Activated naive CD4-positive, alpha-beta T cell treated with anti-CD3 and anti-CD28 coated beads, Interleukin-2, amount 50 U/mL, for 16 hours (primary cell): Measurements from ENCODE around the gene SKAP1.
"Not testable (repeated sequence)": the region's sequence is repeated elsewhere in the genome, so short reads cannot be mapped to it uniquely, and the experiment has no call there.

Experiments
- DNase-seq: peaks from one replicate; pipeline ENCODE4 v3.0.0-alpha.2; 2020

Gene SKAP1

DNA sequence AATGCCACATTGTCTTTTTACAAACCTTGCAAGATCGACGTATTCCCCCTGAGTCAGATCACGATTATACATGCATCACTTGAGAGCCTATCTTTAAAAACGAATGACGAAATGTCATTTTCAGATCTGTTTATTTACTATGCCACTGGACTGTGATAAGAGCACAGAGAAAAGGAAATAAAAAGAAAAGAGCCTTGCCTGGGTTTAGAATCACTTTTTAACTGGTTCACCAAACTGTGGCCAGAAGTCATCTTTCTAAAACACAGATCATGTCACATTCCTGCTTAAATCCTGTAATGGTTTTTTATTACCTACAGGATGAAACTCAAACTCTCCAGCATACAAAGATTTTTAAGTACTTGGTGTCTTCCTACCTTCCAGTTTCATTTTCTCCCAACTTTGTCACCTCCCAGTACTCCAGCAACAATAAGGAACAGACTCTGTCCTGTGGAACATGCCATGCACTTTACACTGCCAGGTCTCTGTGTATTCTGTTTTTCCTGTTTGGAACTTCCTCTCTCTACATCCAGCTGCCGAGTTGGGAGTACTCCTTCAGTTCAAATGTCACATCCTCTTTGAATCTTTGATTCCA, 231.0 kb downstream of the SKAP1 start:
- no peak for DNase-seq

DNA sequence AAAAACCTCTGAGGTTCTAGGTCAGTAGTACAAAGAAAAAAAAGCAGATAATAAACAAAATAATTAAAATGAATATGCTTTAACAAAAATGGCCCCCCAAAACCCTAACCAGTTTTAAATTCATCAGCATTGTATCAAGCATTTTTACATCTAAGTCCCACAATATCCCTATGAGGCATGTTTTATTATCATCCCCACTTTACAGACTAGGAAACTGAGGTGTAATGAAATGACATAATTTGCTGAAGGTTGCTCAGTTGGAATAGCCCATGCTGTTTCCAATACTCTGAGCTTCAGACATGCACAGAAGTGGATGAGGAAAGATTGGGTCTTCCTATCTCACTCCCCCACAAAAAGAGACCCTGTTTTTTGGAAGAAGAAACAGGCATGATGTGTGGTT, 234.1 kb downstream of the SKAP1 start:
- DNase-seq = no peak

DNA sequence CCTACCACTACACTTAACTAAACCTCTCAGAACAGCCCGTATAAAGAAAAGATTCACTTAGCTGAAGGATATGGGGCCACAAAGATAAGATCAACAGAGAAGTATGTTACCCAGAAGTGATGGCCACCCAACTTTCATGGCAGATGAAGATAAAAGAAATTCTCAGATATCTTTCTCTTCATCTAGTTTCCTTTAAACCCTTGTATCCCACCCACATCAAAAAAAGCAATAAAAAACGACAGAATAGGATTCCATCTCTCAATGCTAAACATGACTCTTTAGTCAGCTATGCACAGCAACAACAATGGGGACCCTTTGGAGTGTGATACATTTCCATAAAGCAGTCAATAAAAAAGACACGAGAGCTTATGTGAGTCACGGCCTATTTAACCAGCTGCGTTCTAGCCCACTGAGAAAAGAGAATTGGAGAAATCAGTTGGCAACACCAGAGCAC, 235.9 kb downstream of the SKAP1 start:
- DNase-seq = no peak

DNA sequence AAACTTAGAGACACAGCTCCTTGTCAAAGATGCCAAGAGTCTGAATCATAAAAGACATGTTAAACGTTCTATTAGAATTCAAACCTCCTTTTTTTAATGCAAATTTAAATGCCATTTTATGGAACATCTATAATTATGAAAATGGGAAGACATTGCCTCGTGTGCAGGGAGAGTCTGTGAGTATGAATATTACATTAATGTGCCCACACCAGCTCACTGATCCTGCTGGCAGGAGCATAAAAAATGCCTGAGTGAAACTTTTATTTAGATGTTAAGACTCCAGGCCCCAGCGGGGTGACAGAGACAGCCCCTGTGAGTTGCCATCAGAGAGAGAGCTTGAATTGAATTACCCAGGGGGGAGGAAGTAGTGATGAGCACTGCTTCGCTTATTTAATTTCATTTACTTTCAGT, 237.7 kb downstream of the SKAP1 start:
- no peak for DNase-seq

DNA sequence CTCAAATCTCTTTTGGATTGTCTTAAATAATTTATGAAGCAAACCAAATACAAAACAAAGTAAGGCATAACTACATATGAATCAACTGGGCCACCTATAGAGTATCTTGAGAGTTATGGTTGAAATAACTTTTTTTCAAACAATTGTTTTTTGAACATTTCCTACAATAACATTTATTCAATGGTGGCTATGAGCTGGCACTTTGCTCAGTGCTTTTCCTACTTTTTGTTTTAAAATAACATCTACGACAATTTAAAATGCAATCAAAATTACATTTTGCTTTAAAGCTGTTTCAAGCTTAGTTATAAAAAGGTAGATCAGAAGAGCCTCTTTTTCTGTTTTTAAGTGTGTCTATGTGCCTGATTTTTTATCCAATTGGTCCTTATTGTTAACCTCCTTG, 238.7 kb downstream of the SKAP1 start:
- DNase-seq = no peak

DNA sequence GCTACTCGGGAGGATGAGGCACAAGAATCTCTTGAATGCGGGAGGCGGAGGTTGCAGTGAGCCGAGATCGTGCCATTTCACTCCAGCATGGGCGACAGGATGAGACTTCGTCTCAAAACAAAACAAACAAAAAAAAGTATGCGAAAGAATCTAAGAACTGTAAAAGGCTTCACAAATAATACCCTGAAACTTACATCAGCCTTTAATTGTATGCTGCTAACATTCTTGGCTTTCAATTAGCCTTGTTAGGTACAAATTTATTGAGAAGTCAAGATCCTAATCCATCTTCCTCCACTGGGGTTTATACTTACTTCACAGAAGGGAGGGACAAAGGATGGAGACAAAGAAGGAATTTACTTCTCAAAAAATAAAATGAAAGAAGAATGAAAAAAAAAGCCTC, 239.1 kb downstream of the SKAP1 start:
- DNase-seq = no peak

DNA sequence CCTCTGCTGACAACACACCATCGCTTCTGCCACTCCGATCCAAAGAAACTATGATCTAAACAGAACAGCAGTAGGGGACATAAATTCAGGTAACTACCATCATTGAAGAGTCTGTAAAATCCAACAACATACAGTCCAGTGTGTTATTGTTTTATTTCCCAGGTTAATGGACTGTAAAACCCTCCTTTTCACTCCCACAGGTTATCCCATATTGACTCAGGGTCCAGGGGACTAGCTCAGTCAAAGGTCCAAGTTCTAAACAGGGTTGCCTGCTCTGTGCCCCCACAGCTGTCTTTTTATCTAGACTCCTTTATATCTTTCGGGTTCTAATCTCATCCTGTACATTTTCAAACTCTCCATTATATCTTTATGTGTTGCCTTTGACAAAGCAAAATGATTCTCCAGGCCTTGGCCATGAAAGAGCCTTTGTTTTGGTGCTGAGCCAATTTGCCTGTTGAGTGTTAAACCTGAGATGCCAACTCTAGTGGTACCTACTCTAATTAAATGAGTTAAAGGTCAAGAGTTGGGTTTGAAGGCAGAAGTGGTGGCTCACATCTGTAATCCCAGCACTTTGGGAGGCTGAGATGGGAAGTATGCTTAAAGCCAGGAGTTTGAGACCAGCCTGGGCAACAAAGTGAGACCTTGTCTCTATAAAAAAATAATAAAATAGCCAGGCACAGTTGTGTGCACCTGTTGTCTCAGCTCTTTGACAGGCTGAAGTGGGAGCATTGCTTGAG, 242.0 kb downstream of the SKAP1 start:
- DNase-seq = no peak

DNA sequence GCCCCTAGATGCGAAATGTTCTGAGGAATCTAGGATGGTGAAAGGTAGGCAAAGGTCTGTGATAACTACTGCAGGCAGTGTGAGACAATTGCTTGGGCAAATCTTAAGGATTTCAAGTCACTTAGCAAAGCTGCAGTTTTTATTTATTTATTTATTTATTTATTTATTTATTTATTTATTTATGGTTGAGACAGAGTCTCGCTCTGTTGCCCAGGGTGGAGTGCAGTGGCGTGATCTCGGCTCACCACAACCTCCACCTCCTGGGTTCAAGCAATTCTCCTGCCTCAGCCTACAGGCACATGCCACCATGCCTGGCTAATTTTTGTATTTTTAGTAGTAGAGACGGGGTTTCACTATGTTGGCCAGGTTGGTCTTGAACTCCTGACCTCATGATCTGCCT, 243.7 kb downstream of the SKAP1 start:
- not testable (repeated sequence) for DNase-seq

DNA sequence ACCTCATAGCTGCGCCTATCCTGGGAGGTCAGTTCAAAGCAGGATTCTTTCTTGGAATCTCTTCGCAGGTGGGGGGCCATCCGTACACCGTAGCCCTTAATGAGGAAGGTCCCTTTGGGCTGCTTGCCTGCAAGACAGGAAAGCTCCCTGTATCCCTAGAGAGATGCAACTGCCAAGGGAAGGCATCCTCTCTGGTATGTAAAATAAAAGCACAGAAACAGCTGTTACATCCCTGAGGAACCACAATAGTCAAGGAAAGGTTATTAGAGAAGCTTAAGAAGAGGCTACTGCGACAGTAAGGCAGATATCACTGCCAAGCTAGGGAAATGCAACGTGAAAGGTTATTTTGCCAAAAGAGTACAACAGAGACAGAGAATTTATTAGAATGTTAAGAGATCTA, 245.3 kb downstream of the SKAP1 start:
- DNase-seq = no peak

DNA sequence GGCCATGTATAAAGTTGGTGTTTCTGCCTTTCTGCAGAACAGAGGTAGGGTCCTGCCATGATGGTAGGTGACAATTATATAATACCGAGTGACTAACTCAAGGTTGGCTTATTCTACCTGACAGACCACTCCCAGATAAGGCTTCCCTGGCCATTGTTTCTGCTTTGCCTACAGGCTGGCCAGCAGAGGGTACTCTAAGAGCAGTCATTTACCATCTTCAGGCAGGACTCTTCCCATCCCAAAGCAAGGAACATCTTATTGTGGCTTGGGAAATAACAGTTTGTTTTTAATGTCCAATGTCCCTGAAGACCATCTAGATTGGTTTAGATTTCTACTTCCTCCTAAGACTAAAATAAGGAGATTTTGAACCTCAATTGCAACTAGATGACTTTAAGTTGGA, 248.4 kb downstream of the SKAP1 start:
- DNase-seq = no peak

DNA sequence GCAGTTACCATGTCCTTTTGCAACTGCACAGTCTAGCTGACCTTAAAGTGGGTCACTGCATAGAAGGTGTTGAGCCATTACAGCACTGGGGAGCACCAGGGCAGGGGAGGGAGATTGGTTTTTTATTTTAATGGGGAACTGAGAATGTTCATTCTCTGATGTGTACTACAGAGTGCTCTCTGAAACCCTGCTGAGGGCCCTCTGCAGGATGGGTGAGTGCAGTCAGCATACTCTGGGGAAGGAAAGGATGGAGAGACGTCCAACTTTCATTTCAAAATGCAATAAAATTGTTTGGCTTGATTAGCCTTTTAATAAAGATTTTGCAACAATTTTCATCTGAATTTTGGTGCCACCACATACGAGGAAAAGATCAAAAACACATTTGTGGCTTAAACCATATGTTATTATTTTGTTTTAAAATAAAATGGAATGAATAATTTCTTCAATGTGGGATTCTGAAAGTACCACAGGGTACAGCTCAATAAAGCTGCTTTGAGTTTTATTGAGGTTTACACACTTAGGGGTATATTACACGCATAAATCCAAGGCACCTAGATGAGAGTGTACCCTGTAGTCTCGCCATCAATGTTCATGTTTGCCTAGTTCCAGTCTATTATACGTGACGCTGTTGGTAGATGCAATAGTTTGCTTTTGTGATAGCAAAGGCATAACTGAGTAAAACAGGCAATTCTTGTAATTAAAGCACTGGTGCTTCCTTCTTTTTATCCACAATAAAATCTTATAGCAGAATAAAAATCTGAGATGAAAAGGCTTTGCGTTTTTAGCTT, 249.0 kb downstream of the SKAP1 start:
- DNase-seq = no peak

DNA sequence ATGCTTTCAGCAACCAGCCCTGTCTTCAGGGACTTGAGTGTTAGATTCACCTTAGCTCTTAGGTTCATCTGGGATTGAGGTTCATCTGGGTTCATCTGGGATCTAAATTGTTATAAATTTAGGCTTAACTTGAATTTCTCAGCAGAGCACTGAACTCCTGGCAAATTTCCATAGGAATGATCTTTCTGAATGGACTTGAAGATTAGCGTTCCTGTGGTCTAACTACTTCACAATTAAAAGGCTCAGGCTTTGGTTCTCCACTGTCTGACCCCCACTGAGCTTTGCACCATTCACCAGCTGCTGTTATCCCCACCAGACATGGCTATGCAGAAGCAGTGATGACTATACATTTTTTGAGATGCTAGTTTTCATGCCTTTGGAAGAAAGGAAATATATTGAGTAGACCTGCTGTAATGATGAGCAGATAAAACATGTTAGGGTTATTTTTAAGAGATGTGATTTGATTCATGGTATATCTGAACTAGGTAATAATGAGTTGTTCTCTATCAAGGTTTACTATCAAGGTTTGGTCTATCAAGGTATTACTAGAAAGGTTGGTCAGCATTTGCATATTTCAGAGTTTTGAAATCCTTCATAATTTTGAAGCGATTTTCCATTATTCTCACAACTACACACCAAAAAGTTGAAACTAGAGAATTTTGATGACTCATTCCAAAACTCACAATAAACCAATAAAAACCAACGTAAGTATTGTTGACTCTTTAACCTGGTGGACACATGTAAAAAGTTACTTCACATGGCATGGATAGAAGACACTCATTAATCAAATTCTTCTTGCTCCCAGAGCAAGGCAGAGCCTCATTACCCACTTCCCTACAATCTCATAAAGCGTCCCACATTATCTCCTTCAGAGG, 250.7 kb downstream of the SKAP1 start:
- no peak for DNase-seq

DNA sequence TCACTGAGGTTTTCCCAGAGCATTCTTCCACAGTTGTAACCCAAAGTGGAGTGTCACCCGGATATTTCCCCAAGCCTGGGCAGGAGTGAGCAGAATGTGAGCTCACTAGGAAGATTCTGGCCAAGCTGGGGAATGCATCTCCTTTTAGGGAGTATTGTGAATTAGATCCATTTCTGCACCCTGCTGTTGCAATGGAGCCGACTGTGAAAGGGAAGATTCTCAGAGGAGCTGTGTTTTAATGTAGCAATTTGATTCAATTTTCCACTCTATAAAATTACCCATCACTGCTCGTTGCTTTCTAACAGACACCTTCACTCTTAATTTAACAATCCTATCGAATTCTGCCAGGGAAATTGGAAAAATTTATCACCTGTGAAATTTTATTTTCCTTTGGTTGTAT, 251.7 kb downstream of the SKAP1 start:
- DNase-seq = no peak

DNA sequence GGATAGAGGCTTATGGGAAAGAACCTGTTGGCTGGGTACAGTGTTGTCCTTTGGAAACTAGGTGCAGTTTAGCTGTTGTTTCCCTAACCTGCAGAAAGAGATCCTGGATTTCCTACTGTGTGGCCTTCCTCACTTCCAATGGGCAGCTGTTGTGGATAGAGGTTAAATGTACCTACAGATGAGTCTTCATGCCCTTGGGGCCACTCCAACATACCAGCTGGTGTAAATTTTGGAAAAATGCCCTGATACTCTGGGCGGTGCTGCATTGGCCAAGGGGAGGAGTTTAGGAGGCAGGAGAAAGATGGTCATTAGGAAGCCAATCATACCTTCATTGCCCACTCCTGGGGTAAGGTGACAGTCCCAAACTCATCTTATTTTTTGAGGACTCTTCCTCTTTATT, 252.2 kb downstream of the SKAP1 start:
- DNase-seq = no peak

DNA sequence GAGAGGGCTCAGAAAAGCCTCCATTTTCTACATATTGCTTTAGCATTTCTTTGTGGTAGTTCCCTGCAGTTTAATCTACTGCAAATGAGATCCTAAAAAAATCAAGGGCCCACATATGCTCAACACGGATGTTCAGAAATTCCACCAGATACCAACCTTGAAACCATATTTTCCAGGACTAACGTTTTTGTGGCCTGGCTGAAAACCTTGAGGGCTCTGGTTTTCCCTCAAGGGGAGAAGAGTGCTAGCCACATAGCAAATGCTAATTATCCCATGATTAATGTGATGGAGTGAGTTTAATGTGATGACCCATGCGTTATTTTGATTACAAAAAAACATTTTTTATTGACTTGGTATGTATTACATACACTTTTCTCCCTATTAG, 253.6 kb downstream of the SKAP1 start:
- DNase-seq = no peak

DNA sequence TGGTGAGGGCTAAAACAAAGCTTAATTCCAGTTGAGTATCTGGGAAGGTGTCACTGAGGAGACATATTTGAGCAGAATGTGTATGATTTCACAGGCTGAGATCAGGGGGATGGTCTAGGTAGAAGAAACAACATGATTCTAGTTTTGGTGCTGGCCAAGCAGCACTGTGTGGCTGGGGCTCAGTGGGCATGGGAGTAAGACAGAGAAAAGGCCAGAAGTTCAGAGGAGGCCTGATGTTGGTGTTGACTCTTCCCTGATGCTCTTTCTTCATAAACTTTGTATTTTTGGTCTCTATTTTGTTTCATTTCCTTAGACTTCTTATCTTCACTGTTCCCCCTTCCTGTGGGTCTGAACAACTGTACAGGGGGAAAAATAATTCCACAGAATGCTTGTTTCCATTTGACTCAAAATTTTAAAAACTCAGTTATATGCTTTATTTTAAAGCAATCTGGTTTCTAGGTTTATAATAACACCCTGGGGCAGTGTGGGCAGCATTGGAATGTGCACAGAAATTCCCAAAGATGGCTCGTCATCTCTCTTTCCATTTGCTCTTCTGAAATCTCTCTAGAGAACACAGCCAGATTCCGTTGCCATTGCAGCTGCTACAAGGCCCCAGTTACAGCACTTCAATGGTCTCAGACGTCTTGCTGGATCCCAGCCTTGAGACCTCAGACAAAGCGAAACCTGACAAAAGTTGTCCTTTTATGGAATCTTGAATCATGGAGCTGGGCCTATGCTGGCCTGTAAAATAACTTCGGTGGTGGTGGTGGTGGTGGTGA, 254.1 kb downstream of the SKAP1 start:
- no peak for DNase-seq

DNA sequence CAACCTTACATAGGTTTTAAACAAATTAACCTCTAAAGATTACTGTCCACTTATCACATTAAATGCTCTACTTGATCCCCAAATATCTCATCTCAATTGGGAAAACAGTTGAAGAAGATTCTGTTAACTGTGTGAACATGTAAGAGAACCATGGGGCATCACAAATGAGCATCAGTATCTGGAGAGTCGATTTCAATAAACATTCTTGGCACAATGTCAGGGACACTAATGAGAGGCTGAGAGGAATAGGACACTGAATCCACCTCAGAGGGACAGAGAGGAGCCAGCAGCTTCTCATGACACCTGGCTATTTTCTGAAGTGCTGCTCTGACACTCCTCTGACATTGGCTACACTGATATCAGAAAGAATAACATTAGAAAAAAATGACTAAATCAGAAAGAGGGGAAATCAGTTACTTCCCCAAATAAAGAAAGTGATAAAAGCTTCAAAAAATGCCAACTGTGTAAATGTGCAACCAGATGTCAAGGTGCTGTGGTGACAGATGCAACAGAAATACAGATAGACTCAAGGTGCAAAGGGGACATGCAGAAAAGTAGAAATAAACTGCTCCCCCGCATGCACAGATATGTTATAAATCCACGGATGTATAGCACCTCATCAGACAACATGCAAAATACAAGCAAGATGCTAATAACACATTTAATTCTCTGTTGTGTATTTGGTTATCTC, 255.0 kb downstream of the SKAP1 start:
- DNase-seq = no peak

DNA sequence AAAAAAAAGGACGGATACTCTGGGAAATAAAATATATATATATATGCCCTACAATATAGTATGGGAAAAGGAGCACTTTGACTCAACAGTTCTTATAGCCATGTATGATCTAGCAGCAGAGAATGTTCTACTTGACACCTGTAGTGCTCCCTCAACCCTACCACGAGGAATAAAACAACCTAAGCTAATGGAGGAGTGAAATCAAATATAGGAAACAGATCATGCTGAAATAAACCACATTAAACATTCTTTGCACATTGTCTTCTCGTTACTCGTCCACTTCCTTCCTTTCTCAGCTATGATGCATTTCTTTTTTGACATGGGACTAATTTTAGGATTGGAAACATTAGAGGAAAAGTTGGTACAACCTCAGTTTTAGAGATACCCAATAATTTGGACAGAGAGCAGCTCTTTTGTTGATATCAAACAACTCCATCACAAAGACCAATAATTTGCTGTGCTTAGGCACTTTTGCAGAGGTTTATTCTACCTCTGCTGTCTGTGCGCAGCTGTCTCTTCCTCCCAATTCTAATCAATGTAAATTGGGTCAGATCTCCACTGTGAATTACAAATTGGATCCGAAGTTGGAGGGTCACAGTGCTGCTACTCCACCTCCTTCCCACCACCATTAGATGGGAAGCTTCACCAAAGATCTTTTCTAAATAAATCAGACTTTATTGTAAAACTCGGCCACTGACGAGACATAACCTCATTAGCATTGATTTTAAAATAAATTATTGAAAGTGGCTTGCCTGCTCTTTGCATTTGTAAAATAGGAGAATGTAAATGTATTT, 256.6 kb downstream of the SKAP1 start:
- DNase-seq = no peak

DNA sequence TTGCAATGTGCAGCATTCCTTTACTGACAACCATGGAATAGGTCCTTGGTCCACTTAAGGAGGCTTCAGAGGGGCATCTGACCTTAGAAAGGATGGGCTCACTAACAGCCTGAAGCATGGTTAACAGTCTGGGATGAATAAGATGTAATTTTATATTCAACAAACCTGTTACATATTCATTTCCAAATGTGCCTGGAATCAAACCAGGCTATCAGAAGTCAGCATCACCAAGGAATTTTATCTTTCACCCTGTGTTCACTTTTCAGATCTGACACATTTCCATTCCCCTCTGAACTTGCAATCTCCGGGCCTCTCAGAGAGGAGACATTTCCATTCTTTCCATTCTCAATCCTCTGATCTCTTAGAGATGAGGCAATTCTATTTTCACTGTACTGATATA, 260.1 kb downstream of the SKAP1 start:
- DNase-seq = no peak

DNA sequence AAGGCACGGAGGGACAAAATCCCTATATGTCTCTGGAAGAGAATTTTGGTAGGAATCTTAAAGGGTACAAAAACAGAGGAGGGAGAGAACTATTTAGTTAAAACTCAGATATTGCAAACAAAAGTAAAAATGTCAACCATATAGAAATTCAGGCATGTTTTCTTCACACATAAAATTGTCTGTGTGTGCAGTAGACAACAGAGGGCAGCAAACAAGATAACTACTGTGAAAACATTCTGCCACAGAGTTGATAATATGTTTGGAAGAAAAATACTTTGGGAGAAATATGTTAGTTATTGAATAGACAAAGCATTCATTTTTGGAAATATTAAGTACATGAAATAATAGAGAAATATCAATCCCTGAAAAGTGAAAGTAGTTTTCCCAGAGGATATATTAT, 266.2 kb downstream of the SKAP1 start:
- no peak for DNase-seq
